ENCODE data around the gene MCM7.

MCM7 gene

DNA sequence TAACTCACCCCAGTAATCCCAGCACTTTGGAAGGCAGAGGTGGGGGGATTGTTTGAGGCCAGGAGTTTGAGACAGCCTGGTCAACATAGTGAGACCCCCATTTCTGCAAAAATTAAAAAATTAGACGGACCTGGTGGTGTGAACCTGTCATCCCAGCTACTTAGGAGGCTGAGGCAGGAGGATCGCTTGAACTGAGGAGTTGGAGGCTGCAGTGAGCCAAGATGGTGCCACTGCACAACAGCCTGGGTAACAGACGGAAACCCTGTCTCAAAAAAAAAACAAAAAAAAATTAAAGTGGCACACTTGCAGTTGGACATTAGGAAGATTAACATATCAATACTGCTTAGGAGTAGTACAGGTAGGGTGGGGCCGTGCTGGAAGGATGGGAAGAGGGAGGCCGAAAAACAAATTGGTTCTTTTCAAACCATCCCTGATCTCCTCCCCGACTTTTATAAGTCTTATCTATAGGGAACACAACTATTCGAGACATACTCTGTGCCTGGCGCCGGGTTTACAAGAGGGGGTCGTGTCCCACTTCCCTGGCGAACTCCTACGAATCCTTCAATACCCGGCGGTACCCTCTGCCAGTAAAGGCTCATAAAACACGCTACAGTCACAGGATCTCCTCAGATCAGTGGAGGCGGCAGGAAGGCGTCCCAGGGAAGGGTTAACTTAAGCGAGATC, 17.3 kb upstream of the MCM7 start:
- no peak for DNase-seq

DNA sequence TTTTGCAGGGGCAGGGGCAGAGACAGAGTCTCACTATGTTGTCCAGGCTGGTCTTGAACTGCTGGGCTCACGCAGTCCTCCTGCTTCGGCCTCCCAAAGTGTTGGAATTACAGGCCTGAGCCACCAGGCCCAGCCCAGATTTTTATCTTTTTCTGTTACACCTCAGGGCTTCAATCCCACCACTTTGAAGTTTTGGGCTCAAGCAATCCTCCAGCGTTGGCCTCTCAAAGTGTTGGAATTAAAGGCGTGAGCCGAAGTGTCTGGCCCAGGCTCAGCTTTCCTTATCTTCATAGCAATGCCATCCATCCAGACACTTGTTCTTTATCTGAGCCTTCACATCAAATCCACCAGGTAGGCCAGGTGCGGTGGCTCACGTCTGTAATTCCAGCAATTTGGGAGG, 13.8 kb upstream of the MCM7 start:
- H3K36me3 ChIP-seq = peaks cover 29% of the 10 kb centered on the region
- TF ChIP-seq, protein P1, sequence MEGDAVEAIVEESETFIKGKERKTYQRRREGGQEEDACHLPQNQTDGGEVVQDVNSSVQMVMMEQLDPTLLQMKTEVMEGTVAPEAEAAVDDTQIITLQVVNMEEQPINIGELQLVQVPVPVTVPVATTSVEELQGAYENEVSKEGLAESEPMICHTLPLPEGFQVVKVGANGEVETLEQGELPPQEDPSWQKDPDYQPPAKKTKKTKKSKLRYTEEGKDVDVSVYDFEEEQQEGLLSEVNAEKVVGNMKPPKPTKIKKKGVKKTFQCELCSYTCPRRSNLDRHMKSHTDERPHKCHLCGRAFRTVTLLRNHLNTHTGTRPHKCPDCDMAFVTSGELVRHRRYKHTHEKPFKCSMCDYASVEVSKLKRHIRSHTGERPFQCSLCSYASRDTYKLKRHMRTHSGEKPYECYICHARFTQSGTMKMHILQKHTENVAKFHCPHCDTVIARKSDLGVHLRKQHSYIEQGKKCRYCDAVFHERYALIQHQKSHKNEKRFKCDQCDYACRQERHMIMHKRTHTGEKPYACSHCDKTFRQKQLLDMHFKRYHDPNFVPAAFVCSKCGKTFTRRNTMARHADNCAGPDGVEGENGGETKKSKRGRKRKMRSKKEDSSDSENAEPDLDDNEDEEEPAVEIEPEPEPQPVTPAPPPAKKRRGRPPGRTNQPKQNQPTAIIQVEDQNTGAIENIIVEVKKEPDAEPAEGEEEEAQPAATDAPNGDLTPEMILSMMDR (IDR thresholded peaks at IDR 0.05; ENCODE audit: low read depth, low read length) = no peak
- H3K9me3 ChIP-seq = no peaks in the 10 kb centered on the region

More for the DNA sequence above, 17.3 kb upstream of the MCM7 start:
- Histone ChIP-seq H3K4me3 (ENCODE audit: low read depth, low read length) (peak overlapping the region; percentile 99), H3K4me1 (no peaks in the 10 kb centered on the region), H3K27me3 (no peaks in the 10 kb centered on the region), H3K36me3 (peaks cover 5% of the 10 kb centered on the region), H3K9me3 (no peaks in the 10 kb centered on the region)
- TF ChIP-seq, protein P1 (IDR thresholded peaks at IDR 0.05; ENCODE audit: low read depth, low read length) = no peak

DNA sequence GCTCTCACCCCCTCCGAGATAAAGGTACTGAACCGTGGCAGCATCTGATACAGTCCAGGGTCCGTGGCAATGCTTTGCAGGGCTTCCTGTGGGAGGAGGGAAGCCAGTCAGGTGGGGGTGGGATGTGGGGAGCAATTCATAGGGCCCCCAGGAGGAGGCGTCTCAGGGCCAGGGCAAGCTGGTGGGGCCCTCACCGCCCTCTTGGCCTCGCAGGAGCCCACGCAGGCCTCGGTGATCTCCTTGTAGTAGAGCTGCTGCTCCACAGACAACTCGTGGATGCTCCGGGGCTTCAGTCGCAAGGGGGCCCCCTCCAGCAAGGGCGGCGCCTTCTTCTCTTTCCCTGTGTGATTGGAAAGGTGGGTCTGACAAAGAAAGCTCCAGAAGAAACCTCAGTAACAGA, 10.7 kb upstream of the MCM7 start:
- Histone ChIP-seq H3K36me3 (peaks cover 49% of the 10 kb centered on the region), H3K4me1 (no peaks in the 10 kb centered on the region), H3K4me3 (ENCODE audit: low read depth, low read length) (no peak overlapping the region), H3K9me3 (no peaks in the 10 kb centered on the region), H3K27me3 (no peaks in the 10 kb centered on the region)
- TF ChIP-seq, protein P1 (IDR thresholded peaks at IDR 0.05; ENCODE audit: low read depth, low read length) = no peak
- no peak for DNase-seq

More for the DNA sequence above, 13.8 kb upstream of the MCM7 start:
- DNase-seq = no peak
- Histone ChIP-seq H3K4me3 (ENCODE audit: low read depth, low read length) (no peak overlapping the region), H3K4me1 (no peaks in the 10 kb centered on the region), H3K27me3 (no peaks in the 10 kb centered on the region)

DNA sequence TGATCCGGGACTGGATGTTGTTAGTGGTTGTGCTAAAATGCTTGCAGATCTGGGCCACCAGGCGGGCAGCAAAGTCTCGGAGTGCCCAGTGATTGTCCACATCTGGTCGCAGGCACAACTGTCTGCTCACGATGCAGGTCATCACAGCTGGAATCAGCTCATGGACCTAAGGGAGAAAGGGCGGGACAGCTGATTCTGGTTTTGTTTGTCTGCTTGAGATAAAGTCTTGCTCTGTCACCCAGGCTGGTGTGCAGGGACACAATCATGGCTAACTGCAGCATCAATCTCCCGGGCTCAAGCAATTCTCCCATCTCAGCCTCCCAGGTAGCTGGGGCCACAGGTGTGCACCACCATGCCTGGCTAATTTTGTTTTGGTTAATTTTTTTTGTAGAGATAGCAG, 10.0 kb upstream of the MCM7 start:
- Histone ChIP-seq H3K4me3 (ENCODE audit: low read depth, low read length) (no peak overlapping the region), H3K4me1 (no peaks in the 10 kb centered on the region), H3K9me3 (no peaks in the 10 kb centered on the region), H3K36me3 (peaks cover 51% of the 10 kb centered on the region), H3K27me3 (no peaks in the 10 kb centered on the region)
- TF ChIP-seq, protein P1 (IDR thresholded peaks at IDR 0.05; ENCODE audit: low read depth, low read length) = no peak
- DNase-seq = no peak

DNA sequence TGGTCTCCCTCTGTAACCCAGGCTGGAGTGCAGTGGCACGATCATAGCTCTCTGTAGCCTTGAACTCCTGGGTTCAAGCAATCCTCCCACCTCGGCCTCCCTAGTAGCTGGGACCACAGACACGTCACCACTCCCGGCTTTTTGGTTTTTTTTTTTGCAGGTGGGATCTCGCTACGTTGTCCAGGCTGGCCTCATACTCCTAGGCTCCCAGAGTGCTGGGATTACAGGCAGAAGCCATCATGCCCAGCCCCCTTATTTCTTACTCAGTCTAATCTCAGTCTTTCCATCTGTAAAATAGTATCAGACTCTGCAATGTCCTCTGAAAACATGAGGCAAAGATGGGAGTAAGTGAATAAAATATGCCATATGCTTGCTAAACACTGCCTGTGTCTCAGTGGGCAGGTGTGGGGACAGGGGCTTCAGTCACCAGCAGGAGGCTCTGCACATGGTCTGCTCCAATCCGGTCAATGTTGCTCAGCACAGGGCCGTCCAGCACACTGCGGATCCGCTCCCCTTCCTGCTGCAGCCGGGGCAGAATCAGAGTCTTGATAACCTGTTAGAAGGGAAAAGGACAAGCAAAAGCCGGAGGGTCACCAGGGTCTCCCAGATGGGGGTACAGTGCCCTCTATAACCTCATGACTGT, 8.4 kb upstream of the MCM7 start:
- no peaks in the 10 kb centered on the region for H3K27me3 ChIP-seq
- H3K4me3 ChIP-seq (ENCODE audit: low read depth, low read length) = no peak overlapping the region
- TF ChIP-seq, protein P1 (IDR thresholded peaks at IDR 0.05; ENCODE audit: low read depth, low read length) = peak; percentile 27
- H3K9me3 ChIP-seq = no peaks in the 10 kb centered on the region
- H3K36me3 ChIP-seq = peaks cover 55% of the 10 kb centered on the region
- DNase-seq = no peak
- no peaks in the 10 kb centered on the region for H3K4me1 ChIP-seq

DNA sequence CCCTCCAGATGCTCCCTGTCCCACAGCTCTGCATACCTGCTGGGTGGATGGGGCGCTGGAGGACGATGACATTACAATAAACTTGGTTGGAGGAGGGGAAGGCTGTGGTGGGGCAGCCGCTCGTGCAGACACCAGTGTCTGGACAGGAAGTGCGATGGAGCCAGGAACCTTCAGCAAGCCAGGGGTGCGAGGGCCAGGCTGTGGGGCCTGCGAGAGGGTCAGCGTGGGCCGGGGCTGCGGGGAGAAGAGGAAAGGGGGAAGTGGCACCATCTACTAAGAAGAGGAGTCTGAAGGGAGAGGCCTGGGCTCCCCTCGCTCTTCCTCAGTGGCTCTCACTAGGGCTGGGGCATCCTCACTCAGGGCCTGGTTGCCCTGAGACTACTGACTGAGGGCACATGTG, 6.7 kb upstream of the MCM7 start:
- DNase-seq = no peak
- Histone ChIP-seq H3K27me3 (no peaks in the 10 kb centered on the region), H3K9me3 (no peaks in the 10 kb centered on the region), H3K4me3 (ENCODE audit: low read depth, low read length) (no peak overlapping the region), H3K4me1 (no peaks in the 10 kb centered on the region), H3K36me3 (peaks cover 46% of the 10 kb centered on the region)
- TF ChIP-seq, protein P1 (IDR thresholded peaks at IDR 0.05; ENCODE audit: low read depth, low read length) = no peak
